ENCODE results near the gene NAPB.

The NAPB gene

GRCh38 chr20:23437126-23437899 is 16.0 kb upstream of the NAPB start:
- no peak for DNase-seq

DNA sequence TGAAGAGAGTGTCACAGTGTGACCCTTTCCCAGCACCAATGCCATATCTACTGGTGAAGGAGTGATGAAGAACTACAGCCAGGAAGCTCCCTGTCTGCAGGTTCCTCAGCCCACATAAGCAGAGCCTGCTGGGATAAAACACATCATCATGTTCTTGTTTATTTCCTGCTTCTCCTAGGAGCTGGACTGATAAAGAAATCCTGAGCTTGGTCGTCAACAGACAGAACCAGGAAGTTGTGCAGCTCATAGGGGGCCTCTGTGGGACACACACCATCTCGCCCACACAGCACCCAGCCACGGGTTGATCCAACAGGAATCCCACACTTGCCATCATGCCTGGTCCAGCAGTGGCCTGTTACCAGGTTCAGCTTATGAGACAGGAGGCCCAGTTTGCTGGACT is 15.4 kb upstream of the NAPB start:
- no peak for DNase-seq

DNA sequence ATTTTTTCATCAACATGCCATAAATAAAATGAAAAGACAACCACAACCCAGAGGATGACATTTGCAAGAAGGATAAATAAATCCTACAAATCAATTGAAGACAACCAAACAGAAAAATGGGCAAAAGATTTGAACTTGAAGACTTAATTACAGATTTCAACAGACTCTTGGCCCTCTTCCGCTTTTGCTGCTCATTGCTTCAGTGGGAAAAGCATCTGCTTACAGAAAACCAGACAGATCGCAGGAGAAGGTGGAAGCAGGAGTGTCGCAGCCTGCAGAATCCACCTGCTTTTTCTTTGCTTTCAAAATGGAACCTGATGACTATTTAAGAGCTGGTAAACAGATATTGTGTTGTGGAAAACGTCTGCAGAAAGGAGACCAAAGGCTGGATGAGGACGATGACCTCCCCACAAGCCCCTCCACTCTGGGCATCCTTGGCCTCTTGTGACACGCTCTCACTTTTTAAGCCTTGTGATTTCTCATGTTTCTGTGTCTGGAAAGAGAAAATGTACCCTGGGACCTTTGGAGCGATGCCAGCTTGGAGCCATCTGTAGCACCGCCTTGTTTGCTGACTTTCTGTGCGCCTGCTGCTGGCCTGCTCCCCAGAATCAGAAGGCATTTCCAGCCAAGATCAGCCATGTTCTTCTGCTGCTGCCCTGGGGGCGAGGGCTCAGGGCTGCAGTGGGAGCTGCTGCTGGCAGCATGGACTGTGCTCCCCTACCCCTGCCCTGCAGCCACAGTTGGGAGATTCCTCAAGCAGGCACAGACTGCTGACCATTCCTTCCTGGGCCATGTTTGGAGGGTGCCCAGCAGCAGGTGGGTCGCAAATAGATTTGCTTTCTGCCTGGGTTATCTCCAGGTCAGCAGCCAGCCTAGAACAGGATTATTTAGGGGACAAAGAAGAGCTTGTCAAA is 14.6 kb upstream of the NAPB start:
- DNase-seq = no peak

GRCh38 chr20:23434521-23435313 is 13.4 kb upstream of the NAPB start:
- DNase-seq = no peak

- DNase-seq = no peak
Observed at GRCh38 chr20:23433628-23434027, 12.3 kb upstream of the NAPB start.

- DNase-seq = no peak
Observed at GRCh38 chr20:23425129-23425528, 3.8 kb upstream of the NAPB start.

DNA sequence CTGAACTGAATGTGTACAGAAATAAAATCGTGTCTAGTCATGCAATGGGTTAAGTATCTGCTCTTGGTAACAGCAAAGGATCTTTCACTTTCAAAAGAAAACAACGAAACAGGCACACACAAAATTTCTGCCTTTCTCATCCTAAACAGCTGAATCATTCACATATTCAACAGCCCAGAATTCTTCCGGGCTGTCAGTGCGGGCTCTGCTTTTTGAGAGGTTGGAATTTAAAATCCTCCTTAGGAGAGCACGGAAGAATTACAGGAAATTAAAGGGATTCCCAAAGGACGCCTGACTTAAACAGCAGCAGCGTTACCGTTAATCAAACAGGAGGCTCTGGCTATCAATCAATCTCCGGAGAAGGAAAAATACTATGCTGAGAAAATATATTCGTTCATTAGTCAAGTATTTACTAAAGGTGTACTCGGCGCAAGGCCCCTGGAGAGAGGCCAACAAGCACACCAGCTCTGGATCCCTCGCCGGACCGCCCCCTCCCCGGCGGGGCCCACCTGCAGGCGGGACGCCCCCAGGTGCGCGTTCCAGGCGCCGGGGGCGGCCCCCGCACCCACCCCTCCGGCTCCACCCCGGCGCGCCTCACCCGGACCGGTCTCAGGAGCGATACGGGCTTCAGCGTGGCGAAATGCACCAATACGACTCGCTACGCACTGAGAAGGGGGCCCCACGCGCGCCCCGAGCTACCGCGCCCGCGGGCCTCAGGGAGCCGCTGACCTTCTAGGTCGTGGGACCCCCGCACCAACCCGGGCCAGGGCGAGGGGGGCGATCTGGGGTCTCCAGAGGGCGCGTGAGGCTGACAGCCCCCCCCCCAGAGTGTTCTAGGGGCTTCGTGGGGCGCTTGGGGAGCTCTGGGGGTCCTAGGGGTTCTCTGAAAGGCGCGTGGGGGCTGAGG is 1.0 kb downstream of the NAPB start:
- DNase-seq = peak; percentile 24

DNA sequence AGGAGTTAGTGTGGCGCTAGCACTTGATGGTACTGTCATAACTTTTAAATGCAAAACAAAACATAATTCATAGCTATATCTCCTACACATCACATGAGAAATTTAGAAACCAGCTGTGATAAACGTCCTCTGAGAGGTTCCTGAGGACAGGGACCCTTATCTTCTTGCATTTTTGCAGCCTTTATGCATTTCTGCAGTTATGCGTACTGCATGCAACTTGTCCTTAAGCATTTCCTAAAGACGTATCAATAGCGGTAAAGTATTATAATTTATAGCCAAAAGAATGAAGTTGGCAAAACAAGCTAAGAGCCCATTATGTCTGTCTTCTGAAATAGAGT is 1.7 kb downstream of the NAPB start:
- no peak for DNase-seq

DNA sequence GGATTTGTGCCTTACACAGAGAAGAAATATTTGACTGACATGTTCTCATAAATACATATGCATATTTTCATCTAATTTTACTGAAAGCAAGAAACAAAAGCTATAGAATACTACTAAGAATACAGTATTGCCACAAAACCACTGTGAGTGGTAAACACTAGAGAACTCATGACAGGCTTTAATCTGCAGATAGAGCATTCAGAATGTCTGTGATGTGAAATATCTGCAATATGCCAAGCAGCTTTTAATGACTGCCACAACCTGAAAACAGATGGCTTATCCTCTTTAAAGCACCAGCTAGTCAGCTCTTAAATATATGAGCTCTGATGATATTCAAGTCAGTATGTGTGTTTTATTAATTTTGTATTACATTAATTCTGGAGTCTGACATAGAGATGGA is 3.4 kb downstream of the NAPB start:
- DNase-seq = no peak

GRCh38 chr20:23415959-23416583 is 5.2 kb downstream of the NAPB start:
- DNase-seq = no peak

GRCh38 chr20:23415555-23415954 is 5.7 kb downstream of the NAPB start:
- DNase-seq = no peak

DNA sequence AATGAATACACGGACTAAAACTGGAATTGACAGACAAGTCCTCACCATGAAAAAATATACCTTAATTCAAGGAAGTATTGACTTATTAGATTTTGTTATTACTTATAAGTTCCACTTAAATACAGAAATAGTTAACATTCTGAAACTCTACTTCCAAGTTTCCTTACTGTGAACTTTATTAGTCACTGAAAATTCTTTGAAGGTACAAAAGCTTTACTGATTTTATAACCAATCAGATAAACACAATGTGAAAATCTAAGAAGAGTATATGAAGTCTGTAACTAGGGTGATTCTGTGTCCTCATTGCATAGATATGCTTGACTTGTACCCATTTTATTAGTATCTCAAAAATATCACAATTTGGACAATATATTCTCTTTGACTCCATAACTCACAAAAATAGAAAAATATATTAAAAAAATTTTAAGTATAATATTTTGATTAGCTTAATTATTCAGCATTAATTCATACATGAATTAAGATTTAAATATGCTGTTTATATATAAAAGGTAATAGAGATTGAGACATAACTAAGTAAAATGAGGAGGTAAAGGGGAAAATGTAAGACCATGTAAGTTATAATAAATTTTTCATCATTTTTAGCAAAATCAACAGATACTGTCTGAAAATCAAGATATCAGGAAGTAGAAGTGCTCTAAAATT is 6.6 kb downstream of the NAPB start:
- DNase-seq = no peak

DNA sequence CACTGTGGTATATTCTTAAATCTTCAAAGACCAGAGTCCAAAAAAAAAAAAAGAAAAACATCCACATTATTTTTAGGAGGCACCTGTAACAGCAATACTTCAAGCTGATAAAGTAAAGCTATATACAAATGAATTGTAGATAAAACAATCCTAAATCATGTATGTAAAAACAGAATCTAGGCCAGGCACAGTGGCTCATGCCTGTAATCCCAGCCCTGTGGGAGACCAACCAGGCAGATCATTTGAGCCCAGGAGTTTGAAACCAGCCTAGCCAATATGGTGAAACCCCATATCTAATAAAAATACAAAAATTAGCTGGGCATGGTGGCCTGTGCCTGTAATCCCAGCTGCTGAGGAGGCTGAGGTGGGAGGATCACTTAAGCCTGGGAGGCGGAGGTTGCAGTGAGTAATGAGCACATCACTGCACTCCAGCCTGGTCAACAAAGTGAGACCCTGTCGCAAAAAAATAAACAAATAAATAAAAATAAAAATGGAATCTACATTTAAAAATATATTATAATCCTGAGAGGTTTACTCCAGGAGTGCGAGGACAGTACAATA is 7.3 kb downstream of the NAPB start:
- no peak for DNase-seq

DNA sequence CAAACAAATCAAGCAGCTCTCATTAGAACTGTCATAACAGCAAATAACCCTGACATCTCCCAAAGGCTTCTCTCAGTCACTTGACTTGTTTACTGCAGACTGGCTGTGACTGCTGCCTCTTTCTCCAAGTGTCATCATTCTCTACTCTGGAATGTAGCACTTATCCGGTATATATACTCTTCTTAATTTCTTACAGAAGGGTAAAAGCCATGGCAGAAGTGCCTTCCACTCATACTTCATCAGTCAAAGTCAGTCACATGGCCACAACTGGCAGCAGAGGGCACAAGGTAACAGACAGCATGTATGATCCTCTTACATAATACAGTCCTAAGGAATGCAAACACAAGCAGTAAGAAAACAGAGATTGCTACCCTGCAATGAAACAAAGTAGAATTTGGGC is 9.3 kb downstream of the NAPB start:
- DNase-seq = no peak

DNA sequence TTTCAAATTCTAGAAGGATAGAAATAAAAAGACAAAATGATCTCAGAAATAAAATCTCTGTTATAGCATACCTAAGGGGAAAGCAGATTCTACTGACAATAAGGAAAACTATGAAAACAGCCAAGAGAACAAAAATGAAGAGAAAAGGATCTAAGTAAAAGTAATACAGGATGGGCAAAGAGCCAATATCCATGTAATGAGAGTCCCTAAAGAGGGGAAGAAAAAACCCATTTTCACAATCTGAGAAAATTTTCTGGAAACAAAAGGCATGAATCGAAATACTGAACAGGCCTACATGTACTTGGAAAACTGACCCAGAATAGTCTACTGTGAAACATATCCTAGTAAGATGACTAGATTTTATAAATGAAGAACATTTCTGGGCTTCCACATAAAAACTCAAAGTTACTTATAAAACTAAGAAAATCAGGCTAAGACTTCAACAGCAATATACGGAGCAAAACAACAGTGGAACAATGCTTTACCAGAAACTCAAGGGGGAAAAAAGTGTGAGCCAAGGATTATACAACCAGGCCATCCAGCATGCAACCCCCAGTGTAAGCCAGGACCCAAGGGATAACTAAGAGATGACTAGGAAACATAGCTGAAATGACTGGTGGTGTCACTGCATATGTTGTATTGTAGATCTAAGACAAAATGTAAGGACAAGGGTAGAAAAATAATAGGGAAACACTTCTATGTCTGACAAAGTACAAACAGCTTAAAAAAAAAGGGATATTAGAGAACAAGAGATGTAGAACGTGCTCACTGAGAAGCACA is 10.2 kb downstream of the NAPB start:
- no peak for DNase-seq

GRCh38 chr20:23409800-23410199 is 11.5 kb downstream of the NAPB start:
- DNase-seq = no peak

- no peak for DNase-seq
Observed at GRCh38 chr20:23408957-23409356, 12.3 kb downstream of the NAPB start.

DNA sequence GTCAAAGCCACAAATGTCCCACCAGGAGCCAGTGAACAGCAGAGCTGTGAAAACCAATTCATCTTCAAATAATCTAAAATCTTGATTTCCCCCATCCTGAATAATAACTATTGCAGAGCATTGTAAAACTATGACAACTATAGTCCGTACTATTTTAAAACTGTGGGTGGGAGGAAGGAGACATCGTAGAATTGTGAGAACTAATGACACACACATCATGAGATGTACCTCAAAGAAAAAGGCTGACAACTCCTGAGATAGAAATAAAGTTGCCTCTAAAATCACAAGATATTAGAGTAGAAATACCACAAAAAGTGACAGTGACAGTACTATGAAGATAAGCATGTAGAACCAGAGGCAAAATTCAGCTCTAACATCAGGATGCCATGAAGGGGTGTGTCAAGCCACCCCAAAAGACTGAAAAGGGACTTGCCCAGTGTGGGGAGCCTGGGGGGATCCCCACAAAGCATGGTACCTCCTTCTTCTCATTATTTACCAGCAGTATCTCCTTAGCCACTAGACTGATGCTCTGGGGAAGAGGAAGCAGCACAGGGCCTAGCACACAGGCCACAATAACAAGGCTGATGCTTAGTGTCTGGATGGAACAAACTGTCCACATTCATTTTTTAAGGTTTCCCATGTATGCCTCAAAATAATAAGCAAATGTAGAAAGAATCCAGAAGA is 13.4 kb downstream of the NAPB start:
- DNase-seq = no peak

- DNase-seq = no peak
Observed at GRCh38 chr20:23406880-23407279, 14.4 kb downstream of the NAPB start.

- no peak for DNase-seq
Observed at GRCh38 chr20:23404196-23404595, 17.1 kb downstream of the NAPB start.

Measured in NCI-H510A (cell line).